H1 (cell line): ENCODE measurements around the gene ADGRD2. TPM values are rescaled to one million over a fixed set of nuclear protein-coding genes. Genes with fewer than 3 reads are reported as not detected.

Experiments used
- CTCF ChIA-PET: fragments of 300-600 bp; sonication (Branson Sonifier 250); formaldehyde crosslinking; loops from one replicate; lab custom pipeline; 2021; ENCODE audit not compliant: partially characterized antibody; lab: Charles Lee
- POLR2A ChIA-PET: fragments of 300-600 bp; sonication (Branson Sonifier 250); formaldehyde crosslinking; loops from one replicate; lab custom pipeline; 2021; ENCODE audit warnings: inconsistent platforms; ENCODE audit not compliant: partially characterized antibody; lab: Charles Lee
- DNase-seq, 2 experiments: peaks; one replicate each; pipeline versions ENCODE4 v3.0.0 to v3.0.0-alpha.2; 2010 to 2022; ENCODE audit warnings: low spot score in 2 of 2, low read depth in 1 of 2, mixed read lengths in 1 of 2
- FAIRE-seq: peaks from 2 replicates; lab custom pipeline; 2011; peaks lifted over from hg19 to GRCh38; lab: Jason Lieb, UNC
- H2AFZ ChIP-seq: 2 replicates; pipeline ENCODE4 v1.8.1; 2012; ENCODE audit warnings: low read length, inconsistent platforms
- H2AK5ac ChIP-seq: 2 replicates; pipeline ENCODE4 v1.6.1; 2013; ENCODE audit warnings: low read depth, low read length
- H2BK120ac ChIP-seq: replicated peaks from 2 replicates; pipeline ENCODE3; 2013; ENCODE audit warnings: low read depth, low read length, inconsistent platforms
- H2BK12ac ChIP-seq: 2 replicates; pipeline ENCODE4 v1.6.1; 2013; ENCODE audit warnings: low read depth, low read length
- H2BK15ac ChIP-seq: 2 replicates; pipeline ENCODE4 v1.6.1; 2013; ENCODE audit warnings: low read length
- H2BK20ac ChIP-seq: 2 replicates; pipeline ENCODE4 v1.6.1; 2013; ENCODE audit warnings: low read length
- H2BK5ac ChIP-seq: 2 replicates; pipeline ENCODE4 v1.6.1; 2013; ENCODE audit warnings: low read depth, low read length
- H3K14ac ChIP-seq: 2 replicates; pipeline ENCODE4 v1.6.1; 2013; ENCODE audit warnings: inconsistent platforms; ENCODE audit not compliant: insufficient read length
- H3K18ac ChIP-seq: 2 replicates; pipeline ENCODE4 v1.6.1; 2013; ENCODE audit warnings: low read length; ENCODE audit errors: extremely low read depth
- H3K23ac ChIP-seq: 2 replicates; pipeline ENCODE4 v1.6.1; 2013; ENCODE audit warnings: inconsistent platforms; ENCODE audit not compliant: insufficient read length
- H3K23me2 ChIP-seq: 2 replicates; pipeline ENCODE4 v1.6.1; 2013; ENCODE audit warnings: low read depth, low read length
- H3K27ac ChIP-seq: 2 replicates; pipeline ENCODE4 v1.6.1; 2011; ENCODE audit warnings: low read depth, low read length, inconsistent platforms
- H3K27me3 ChIP-seq, 4 experiments: replicated peaks in 1 of 4; 1 replicate in 1 of 4; 2 replicates in 3 of 4; pipeline versions ENCODE4 v1.6.1 to v1.8.1; 2011 to 2013; ENCODE audit warnings: low read length in 3 of 4, mild to moderate bottlenecking in 3 of 4, inconsistent platforms in 2 of 4, mixed read lengths in 2 of 4, moderate library complexity in 1 of 4; ENCODE audit not compliant: control insufficient read depth in 3 of 4, insufficient read depth in 3 of 4; ENCODE audit errors: extremely low read depth in 1 of 4
- H3K36me3 ChIP-seq, 4 experiments: 2 replicates each; pipeline versions ENCODE4 v1.6.1 to v1.8.1; 2011 to 2013; ENCODE audit warnings: mild to moderate bottlenecking in 4 of 4, low read length in 3 of 4, moderate library complexity in 2 of 4, control low read depth in 1 of 4, inconsistent platforms in 1 of 4; ENCODE audit not compliant: insufficient read depth in 4 of 4, control insufficient read depth in 2 of 4
- H3K4ac ChIP-seq: replicated peaks from 2 replicates; pipeline ENCODE3; 2013; ENCODE audit warnings: low read length, low read depth, mixed read lengths, inconsistent platforms; ENCODE audit not compliant: insufficient read length
- H3K4me1 ChIP-seq, 4 experiments: replicated peaks in 1 of 4; 1 replicate in 1 of 4; 2 replicates in 3 of 4; pipeline versions ENCODE4 v1.6.1 to v1.8.1; 2011 to 2013; ENCODE audit warnings: low read length in 3 of 4, inconsistent platforms in 2 of 4, mixed read lengths in 1 of 4; ENCODE audit not compliant: insufficient read depth in 4 of 4, control insufficient read depth in 3 of 4
- H3K4me2 ChIP-seq, 2 experiments: 2 replicates each; pipeline versions ENCODE4 v1.6.1 to v1.8.1; 2011 to 2013; ENCODE audit warnings: low read depth in 2 of 2, low read length in 2 of 2, control low read depth in 1 of 2, inconsistent platforms in 1 of 2, mild to moderate bottlenecking in 1 of 2; ENCODE audit not compliant: insufficient read depth in 1 of 2
- H3K4me3 ChIP-seq, 4 experiments: fragments of 200-600, 300-600 bp in 1 of 4; sonication (generic), shearing (Covaris generic), sonication (Bioruptor Twin) in 1 of 4; 2 replicates each; pipeline versions ENCODE4 v1.5.1 to v1.8.1; 2011 to 2016; ENCODE audit warnings: low read length in 4 of 4, low read depth in 3 of 4, control low read depth in 2 of 4, inconsistent platforms in 2 of 4, mild to moderate bottlenecking in 2 of 4, mixed read lengths in 1 of 4, moderate library complexity in 1 of 4; ENCODE audit not compliant: insufficient read depth in 2 of 4; ENCODE audit errors: extremely low read depth in 1 of 4
- H3K56ac ChIP-seq: replicated peaks from 2 replicates; pipeline ENCODE3; 2013; ENCODE audit warnings: low read depth, mild to moderate bottlenecking, mixed read lengths, low read length, inconsistent platforms; ENCODE audit not compliant: insufficient read length
- H3K79me1 ChIP-seq: 2 replicates; pipeline ENCODE4 v1.6.1; 2013; ENCODE audit warnings: low read depth, low read length, control low read depth
- H3K79me2 ChIP-seq, 2 experiments: 2 replicates each; pipeline versions ENCODE4 v1.6.1 to v1.8.1; 2012 to 2013; ENCODE audit warnings: low read length in 2 of 2, mild to moderate bottlenecking in 2 of 2, inconsistent platforms in 1 of 2; ENCODE audit not compliant: insufficient read depth in 2 of 2, control insufficient read depth in 1 of 2
- H3K9ac ChIP-seq, 4 experiments: replicated peaks in 1 of 4; 1 replicate in 1 of 4; 2 replicates in 3 of 4; pipeline versions ENCODE4 v1.6.1 to v1.8.1; 2011 to 2013; ENCODE audit warnings: low read depth in 3 of 4, low read length in 3 of 4, control low read depth in 2 of 4, mild to moderate bottlenecking in 2 of 4, moderate library complexity in 2 of 4, inconsistent platforms in 1 of 4; ENCODE audit errors: extremely low read depth in 1 of 4
- H3K9me3 ChIP-seq, 2 experiments: 2 replicates each; pipeline versions ENCODE4 v1.6.1 to v1.8.1; 2012 to 2013; ENCODE audit warnings: mild to moderate bottlenecking in 2 of 2, moderate library complexity in 2 of 2, control low read depth in 1 of 2, inconsistent platforms in 1 of 2, low read depth in 1 of 2, low read length in 1 of 2, mixed read lengths in 1 of 2; ENCODE audit not compliant: insufficient read depth in 2 of 2
- H4K20me1 ChIP-seq, 2 experiments: replicated peaks in 1 of 2; 2 replicates each; pipeline versions ENCODE3 to v1.8.1; 2011 to 2013; ENCODE audit warnings: inconsistent platforms in 2 of 2, low read length in 2 of 2, mild to moderate bottlenecking in 1 of 2; ENCODE audit not compliant: insufficient read depth in 2 of 2, control insufficient read depth in 1 of 2
- H4K5ac ChIP-seq: 2 replicates; pipeline ENCODE4 v1.6.1; 2013; ENCODE audit warnings: low read length, low read depth, mixed read lengths, inconsistent platforms; ENCODE audit not compliant: insufficient read length
- H4K8ac ChIP-seq: 2 replicates; pipeline ENCODE4 v1.8.0; 2013; ENCODE audit warnings: mild to moderate bottlenecking, moderate library complexity, low read length, inconsistent platforms; ENCODE audit not compliant: insufficient read depth; ENCODE audit errors: extremely low read depth
- H4K91ac ChIP-seq: replicated peaks from 2 replicates; pipeline ENCODE3; 2013; ENCODE audit warnings: low read length, mixed read lengths, inconsistent platforms; ENCODE audit not compliant: insufficient read length
- CHD2 ChIP-seq: IDR thresholded peaks from 2 replicates; pipeline ENCODE4 v1.6.1; 2012; ENCODE audit warnings: low read length, improper control_type of control experiment
- CTBP2 ChIP-seq: IDR thresholded peaks from 2 replicates; pipeline ENCODE4 v1.7.0; 2011; ENCODE audit warnings: borderline replicate concordance, mild to moderate bottlenecking, moderate library complexity, mixed read lengths, low read length; ENCODE audit not compliant: insufficient read depth, insufficient read length
- EZH2 ChIP-seq: fragments of 200-600 bp; sonication (generic); IDR thresholded peaks from 2 replicates; pipeline ENCODE4 v1.7.1; 2012; ENCODE audit warnings: low read depth, mild to moderate bottlenecking, moderate library complexity, low read length, inconsistent platforms; ENCODE audit not compliant: severe bottlenecking
- MAX ChIP-seq: IDR thresholded peaks from 2 replicates; pipeline ENCODE4 v1.6.1; 2012; ENCODE audit warnings: inconsistent platforms
- RAD21 ChIP-seq, 2 experiments: IDR thresholded peaks in 1 of 2; conservative IDR thresholded peaks in 1 of 2; 2 replicates each; pipeline ENCODE4 v1.6.1; 2011; ENCODE audit warnings: low read depth in 2 of 2, low read length in 2 of 2, improper control_type of control experiment in 1 of 2, inconsistent platforms in 1 of 2, mild to moderate bottlenecking in 1 of 2, moderate library complexity in 1 of 2
- RBBP5 ChIP-seq: IDR thresholded peaks from 2 replicates; pipeline ENCODE4 v1.7.1; 2012; ENCODE audit warnings: low read depth, mild to moderate bottlenecking, inconsistent platforms, low read length, moderate library complexity, borderline replicate concordance
- RXRA ChIP-seq: IDR thresholded peaks from 2 replicates; pipeline ENCODE4 v1.6.1; 2011; ENCODE audit warnings: low read depth, mild to moderate bottlenecking, low read length, moderate library complexity; ENCODE audit not compliant: insufficient read depth
- SAP30 ChIP-seq: fragments of 300-600 bp; sonication (generic); IDR thresholded peaks from 2 replicates; pipeline ENCODE4 v1.7.1; 2012; ENCODE audit warnings: low read length, moderate library complexity, mild to moderate bottlenecking, inconsistent platforms; ENCODE audit not compliant: insufficient read depth, insufficient replicate concordance
- SIX5 ChIP-seq: IDR thresholded peaks from 2 replicates; pipeline ENCODE4 v1.6.1; 2011; ENCODE audit warnings: mild to moderate bottlenecking, low read depth, low read length
- SRF ChIP-seq: IDR thresholded peaks from 2 replicates; pipeline ENCODE4 v1.6.1; 2011; ENCODE audit warnings: mild to moderate bottlenecking, low read depth, low read length, moderate library complexity
- WGBS, 2 experiments: shearing (Covaris generic) in 1 of 2; methylation state at CpG; one replicate each; pipeline versions ENCODE4 v1.1.6 to v1.1.7; 2013 to 2015; ENCODE audit warnings: low lambda C conversion rate in 2 of 2, mixed read lengths in 2 of 2, inconsistent platforms in 1 of 2, low coverage in 1 of 2, missing lambda C conversion rate in 1 of 2; ENCODE audit not compliant: insufficient replicate concordance in 2 of 2, insufficient coverage in 1 of 2, insufficient read length in 1 of 2; ENCODE audit errors: extremely low coverage in 1 of 2, missing lambda C conversion rate in 1 of 2; 5-methylcytosine and 5-hydroxymethylcytosine counted together
- polyA plus RNA-seq, 7 experiments: library from polyadenylated mRNA; depleted of rRNA in 3 of 7; stranded (reverse) in 5 of 7; unstranded in 2 of 7; fragments of >200 nt in 5 of 7; fragments of 200-250 nt in 2 of 7; gene quantifications; 1 replicate in 5 of 7; 2 replicates in 1 of 7; 4 replicates in 1 of 7; pipeline versions ENCODE4 v1.2.1 to v1.2.3, GENCODE V29; 2011 to 2013; ENCODE audit warnings: missing spikeins in 2 of 7, mixed read lengths in 2 of 7
- total RNA-seq: library from RNA; stranded (reverse); fragmentation: NEBNext Ultra II Directional; extraction: Animal tissue kit (Norgen Biotek cat#: 25700); gene quantifications from 2 replicates; pipeline ENCODE4 v1.2.1, GENCODE V29; 2021

Gene ADGRD2
- total and polyA plus RNA-seq, 2 of the 8 experiments (the other 6 are each of a cell fraction or from before 2014, with no cell fraction given): 0.41 to 1.4 TPM

GRCh38 chr9:124496463-124496862 is 46.2 kb downstream of the ADGRD2 start:
- Histone ChIP-seq H2BK15ac (no peak overlapping the region), H3K23ac (no peak overlapping the region), H3K23me2 (no peaks in the 10 kb centered on the region), H3K79me1 (no peaks in the 10 kb centered on the region), H4K8ac (no peak overlapping the region), H3K4me3 (no peak overlapping the region), H2BK5ac (no peak overlapping the region), H3K79me2 (no peaks in the 10 kb centered on the region), H2BK20ac (no peak overlapping the region), H2AFZ (no peak overlapping the region), H3K4ac (no peak overlapping the region), H3K9me3 (no peaks in the 10 kb centered on the region), H4K91ac (no peak overlapping the region), H2BK120ac (no peak overlapping the region), H4K20me1 (peaks cover 0 to 2% of the 10 kb centered on the region in 2 experiments), H3K56ac (no peak overlapping the region), H3K36me3 (no peaks in the 10 kb centered on the region), H3K4me2 (no peak overlapping the region), H3K27ac (no peak overlapping the region), H3K4me1 (peaks cover 0 to 6% (median 1%) of the 10 kb centered on the region in 4 experiments; a peak in 4 of 7 replicates), H3K9ac (no peak overlapping the region), H3K27me3 (peaks cover 0 to 9% (median 7%) of the 10 kb centered on the region in 4 experiments; a peak in 6 of 7 replicates), H2AK5ac (no peak overlapping the region), H3K18ac (no peak overlapping the region), H2BK12ac (no peak overlapping the region), H4K5ac (no peak overlapping the region), H3K14ac (no peak overlapping the region)
- DNase-seq (no peak), FAIRE-seq (no peak)
- ChIA-PET POLR2A (interaction anchor here (3.6 kb wide), 1 partner anchor 10 kb away, joined by 11 read pairs; no protein-coding TSS in a partner anchor), CTCF (interaction anchor here (1.2 to 2.8 kb wide), 6 partner anchors 8 to 215 kb away, joined by 4 to 9 read pairs (median 6); no protein-coding TSS in a partner anchor)
- WGBS, 2 experiments: 93% methylated on average over 15 of the region's 15 CpGs; no CpG with 5 or more reads in 1 of the 2 experiments
- TF ChIP-seq RAD21 (IDR thresholded peaks at IDR 0.05 in 1 of 2, conservative IDR thresholded peaks at IDR 0.05 in 1 of 2; ENCODE audit: low read depth in 2 of 2, low read length in 2 of 2) (no peak), EZH2 (no peak), RXRA (no peak), CTBP2 (no peak), SAP30 (no peak), SIX5 (no peak), MAX (no peak), SRF (no peak), CHD2 (no peak), RBBP5 (no peak)
